Measurements from ENCODE around the gene SNRPD3. TPM values are rescaled to one million over a fixed set of nuclear protein-coding genes. Genes with fewer than 3 reads are reported as not detected.

The SNRPD3 gene
- 73.3 and 84.9 TPM in 2 replicates for total RNA-seq
- long read RNA-seq, transcript SNRPD3-201 (4 exons, 1,763 nt) = major isoform, 76 of 89 reads
- long read RNA-seq, partial matches to known transcripts = 5 of 89 reads
- long read RNA-seq, other reads (novel, unspliced or antisense) = 8 of 89 reads

DNA sequence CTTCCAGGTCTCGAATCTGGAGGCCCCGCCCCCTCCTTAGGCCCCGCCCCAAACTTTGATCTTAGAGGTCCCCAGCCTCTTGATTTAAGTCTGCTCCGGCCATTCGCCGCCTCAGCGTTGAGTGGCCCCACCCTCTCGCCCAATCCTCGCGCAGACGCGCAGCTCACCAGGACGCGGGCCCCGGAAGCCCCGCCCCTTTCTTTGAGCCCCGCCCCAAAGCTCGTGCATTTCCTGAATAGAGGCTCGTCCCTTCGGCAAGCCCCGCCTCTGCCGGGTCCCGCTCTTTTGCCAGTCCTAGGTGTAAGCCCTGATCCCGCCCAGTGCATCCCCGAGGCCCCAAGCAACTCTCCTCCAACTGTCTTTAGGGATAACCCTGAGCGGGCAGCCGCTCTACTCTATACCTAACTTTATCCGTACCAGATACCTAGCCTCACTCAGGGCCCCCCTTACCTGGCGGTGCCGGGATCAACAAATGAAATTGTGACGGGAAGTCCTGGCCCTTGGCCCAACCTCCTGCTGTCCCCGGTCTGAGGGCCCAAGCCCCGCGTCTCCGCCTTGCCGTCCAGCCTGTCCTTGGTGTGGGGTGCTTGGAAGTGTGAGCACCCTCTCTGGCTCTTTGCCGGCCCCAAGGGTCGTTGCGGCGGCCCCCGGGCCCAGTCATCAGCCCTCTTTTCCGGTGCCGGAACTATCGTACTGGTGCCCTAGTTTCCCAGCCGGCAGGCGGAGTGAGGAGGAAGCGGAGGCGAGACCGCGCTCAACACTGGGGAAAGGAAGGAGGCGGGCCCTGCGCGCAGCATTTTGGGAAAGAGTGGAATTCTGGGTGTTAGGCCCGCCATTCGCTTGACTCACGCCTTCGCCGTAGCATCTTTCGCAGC is at the start of gene SNRPD3:
Gene SNRPD3 (plus strand): TSS at position 835 of the 875 bp plus-strand sequence. CDS start 1,676 bp downstream, outside the sequence.
- peaks cover 47% of the 10 kb centered on the region for H3K4me1 Mint-ChIP-seq (ENCODE audit: unreplicated experiment)
- TF ChIP-seq, protein P1, sequence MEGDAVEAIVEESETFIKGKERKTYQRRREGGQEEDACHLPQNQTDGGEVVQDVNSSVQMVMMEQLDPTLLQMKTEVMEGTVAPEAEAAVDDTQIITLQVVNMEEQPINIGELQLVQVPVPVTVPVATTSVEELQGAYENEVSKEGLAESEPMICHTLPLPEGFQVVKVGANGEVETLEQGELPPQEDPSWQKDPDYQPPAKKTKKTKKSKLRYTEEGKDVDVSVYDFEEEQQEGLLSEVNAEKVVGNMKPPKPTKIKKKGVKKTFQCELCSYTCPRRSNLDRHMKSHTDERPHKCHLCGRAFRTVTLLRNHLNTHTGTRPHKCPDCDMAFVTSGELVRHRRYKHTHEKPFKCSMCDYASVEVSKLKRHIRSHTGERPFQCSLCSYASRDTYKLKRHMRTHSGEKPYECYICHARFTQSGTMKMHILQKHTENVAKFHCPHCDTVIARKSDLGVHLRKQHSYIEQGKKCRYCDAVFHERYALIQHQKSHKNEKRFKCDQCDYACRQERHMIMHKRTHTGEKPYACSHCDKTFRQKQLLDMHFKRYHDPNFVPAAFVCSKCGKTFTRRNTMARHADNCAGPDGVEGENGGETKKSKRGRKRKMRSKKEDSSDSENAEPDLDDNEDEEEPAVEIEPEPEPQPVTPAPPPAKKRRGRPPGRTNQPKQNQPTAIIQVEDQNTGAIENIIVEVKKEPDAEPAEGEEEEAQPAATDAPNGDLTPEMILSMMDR (IDR thresholded peaks at IDR 0.05) = peak; percentile 33
- no peaks in the 10 kb centered on the region for H3K9me3 Mint-ChIP-seq (ENCODE audit: unreplicated experiment)
- H3K36me3 Mint-ChIP-seq (ENCODE audit: unreplicated experiment) = peaks cover 11% of the 10 kb centered on the region
- peak within 1 kb of the TSS; percentile 99 for H3K27ac Mint-ChIP-seq (ENCODE audit: unreplicated experiment)
- peak; percentile 100 for DNase-seq (ENCODE audit: extremely low spot score, unreplicated experiment)
- H3K27me3 Mint-ChIP-seq (ENCODE audit: unreplicated experiment) = no peaks in the 10 kb centered on the region
- peak within 1 kb of the TSS; percentile 97 for H3K4me3 Mint-ChIP-seq (ENCODE audit: unreplicated experiment)

DNA sequence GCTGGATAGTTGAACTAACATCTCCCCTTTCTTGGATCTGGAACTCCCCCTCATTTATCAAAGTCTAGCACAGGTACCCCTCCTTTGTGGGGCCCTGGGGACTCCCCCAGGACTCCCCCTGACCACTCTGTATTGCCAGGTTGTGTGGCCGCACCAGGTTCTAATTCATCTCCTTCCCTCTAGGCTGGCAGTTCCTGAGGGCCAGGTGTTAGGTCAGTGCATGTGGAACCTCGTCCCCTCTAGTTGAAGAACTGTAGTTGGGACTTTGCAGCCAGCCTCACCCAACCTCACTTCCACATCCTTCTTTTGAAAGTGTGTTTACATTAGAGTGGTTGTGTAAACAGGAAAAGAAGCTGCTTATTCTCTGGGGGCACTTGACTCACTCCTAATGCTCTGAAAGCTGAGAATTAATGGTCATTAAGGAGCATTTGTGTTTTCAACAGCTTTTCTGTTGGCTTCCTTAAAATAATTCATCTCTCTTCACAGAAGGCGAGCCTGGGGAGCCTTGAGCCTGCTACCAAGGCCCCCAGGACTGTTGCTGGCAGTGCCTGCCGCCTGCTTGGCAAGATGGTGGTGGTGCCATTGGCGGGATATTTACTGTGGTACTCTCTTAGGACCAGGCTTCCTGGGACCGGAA is 48.9 kb upstream of the SNRPD3 start:
- Mint-ChIP-seq H3K4me3 (ENCODE audit: unreplicated experiment) (no peak overlapping the region), H3K27me3 (ENCODE audit: unreplicated experiment) (no peaks in the 10 kb centered on the region), H3K27ac (ENCODE audit: unreplicated experiment) (peak overlapping the region; percentile 24), H3K36me3 (ENCODE audit: unreplicated experiment) (no peaks in the 10 kb centered on the region), H3K9me3 (ENCODE audit: unreplicated experiment) (no peaks in the 10 kb centered on the region), H3K4me1 (ENCODE audit: unreplicated experiment) (peaks cover 21% of the 10 kb centered on the region)
- TF ChIP-seq, protein P1 (IDR thresholded peaks at IDR 0.05) = no peak
- DNase-seq (ENCODE audit: extremely low spot score, unreplicated experiment) = no peak

DNA sequence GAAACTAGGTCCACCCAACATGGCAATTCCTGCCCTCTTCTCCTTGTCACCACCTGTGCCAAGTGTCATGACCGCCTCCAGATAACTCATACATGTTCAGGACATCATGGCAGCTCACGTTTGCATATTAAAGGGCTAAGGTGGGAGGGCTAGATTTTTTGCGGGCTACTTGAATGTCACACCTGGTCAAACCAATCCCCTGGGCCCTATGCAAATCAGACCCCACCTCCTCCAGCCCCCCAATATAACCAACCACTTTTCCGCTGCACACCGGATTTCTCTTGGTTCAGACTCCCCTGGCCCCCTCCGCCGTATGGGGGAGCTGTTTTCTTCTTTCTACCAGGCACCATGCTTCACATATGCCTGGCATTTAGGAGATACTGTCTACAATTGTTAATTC is 48.1 kb upstream of the SNRPD3 start:
- peaks cover 23% of the 10 kb centered on the region for H3K4me1 Mint-ChIP-seq (ENCODE audit: unreplicated experiment)
- H3K27ac Mint-ChIP-seq (ENCODE audit: unreplicated experiment) = no peak overlapping the region
- H3K36me3 Mint-ChIP-seq (ENCODE audit: unreplicated experiment) = no peaks in the 10 kb centered on the region
- DNase-seq (ENCODE audit: extremely low spot score, unreplicated experiment) = no peak
- H3K9me3 Mint-ChIP-seq (ENCODE audit: unreplicated experiment) = no peaks in the 10 kb centered on the region
- no peaks in the 10 kb centered on the region for H3K27me3 Mint-ChIP-seq (ENCODE audit: unreplicated experiment)
- TF ChIP-seq, protein P1 (IDR thresholded peaks at IDR 0.05) = no peak
- H3K4me3 Mint-ChIP-seq (ENCODE audit: unreplicated experiment) = no peak overlapping the region

DNA sequence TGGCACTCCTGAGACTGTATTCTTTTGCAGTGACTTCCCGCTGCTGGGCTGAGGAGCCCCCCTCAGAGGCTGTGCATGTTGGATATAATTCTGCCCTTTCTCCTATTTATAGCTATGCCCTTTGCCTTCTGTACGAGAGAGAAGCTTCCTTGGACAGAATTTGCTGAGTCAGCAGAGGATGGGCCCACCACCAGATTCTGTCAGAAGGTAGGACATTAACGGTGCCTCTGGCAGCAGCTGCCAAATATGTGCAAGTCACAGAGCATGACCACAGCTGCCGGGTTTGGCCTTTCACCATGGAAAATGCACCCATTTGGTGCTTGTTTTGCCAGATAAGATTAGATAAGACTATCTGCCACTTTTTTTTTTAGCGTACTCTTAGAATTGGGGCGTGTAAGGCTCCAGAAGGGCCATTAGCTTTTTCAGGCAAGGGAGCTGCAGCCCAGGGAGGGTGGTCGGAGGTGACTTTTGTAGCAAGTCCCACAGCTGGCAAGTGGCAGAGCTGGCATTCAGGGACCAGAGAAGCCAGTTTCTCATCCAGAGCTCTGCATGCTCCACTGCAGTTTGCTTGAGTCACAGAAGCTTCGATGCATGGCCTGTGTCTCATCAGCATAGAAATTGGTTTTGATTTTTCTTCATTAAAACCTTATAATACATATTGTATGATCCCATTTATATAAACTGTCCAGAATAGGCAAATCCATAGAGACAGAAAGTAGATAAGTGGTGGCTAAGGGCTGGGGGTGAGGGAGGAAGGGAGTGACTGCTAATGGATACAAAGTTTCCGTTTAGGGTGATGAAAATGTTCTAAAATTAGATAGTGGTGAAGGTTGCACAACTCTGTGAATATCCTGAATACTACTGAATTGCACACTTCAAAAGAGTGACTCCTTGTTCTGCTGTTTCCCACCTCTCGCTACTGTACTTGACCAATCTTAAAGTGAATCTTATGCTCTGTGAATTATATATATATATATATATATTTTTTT is 44.9 kb upstream of the SNRPD3 start:
- Mint-ChIP-seq H3K4me3 (ENCODE audit: unreplicated experiment) (no peak overlapping the region), H3K27ac (ENCODE audit: unreplicated experiment) (no peak overlapping the region), H3K4me1 (ENCODE audit: unreplicated experiment) (peaks cover 23% of the 10 kb centered on the region), H3K9me3 (ENCODE audit: unreplicated experiment) (no peaks in the 10 kb centered on the region), H3K27me3 (ENCODE audit: unreplicated experiment) (no peaks in the 10 kb centered on the region), H3K36me3 (ENCODE audit: unreplicated experiment) (no peaks in the 10 kb centered on the region)
- TF ChIP-seq, protein P1 (IDR thresholded peaks at IDR 0.05) = no peak
- no peak for DNase-seq (ENCODE audit: extremely low spot score, unreplicated experiment)
